ENCODE results near the gene ZNF467. TPM values are rescaled to one million over a fixed set of nuclear protein-coding genes. Genes with fewer than 3 reads are reported as not detected.

The ZNF467 gene
- total and polyA plus RNA-seq, 2 of the 8 experiments (the other 6 are each of a cell fraction or from before 2014, with no cell fraction given): 0.50 to 0.51 TPM

- Histone ChIP-seq H3K79me2 (ENCODE audit: control insufficient read depth in 1 of 2, insufficient read depth in 2 of 2, low read length in 2 of 2) (no peaks in the 10 kb centered on the region), H4K8ac (ENCODE audit: extremely low read depth, insufficient read depth, low read length) (no peak overlapping the region), H3K23me2 (ENCODE audit: low read depth, low read length) (peaks cover 9% of the 10 kb centered on the region; the same call in 1 of the 2 replicates), H4K20me1 (replicated peaks in 1 of 2; ENCODE audit: control insufficient read depth in 1 of 2, insufficient read depth in 2 of 2, low read length in 2 of 2) (peaks cover 0 to 2% of the 10 kb centered on the region in 2 experiments), H3K27ac (ENCODE audit: low read depth, low read length) (no peak overlapping the region), H3K36me3 (ENCODE audit: control insufficient read depth in 2 of 4, insufficient read depth in 4 of 4, low read length in 3 of 4) (no peaks in the 10 kb centered on the region), H3K4me3 (ENCODE audit: extremely low read depth in 1 of 4, insufficient read depth in 2 of 4, low read depth in 3 of 4, low read length in 4 of 4) (no peak overlapping the region), H3K18ac (ENCODE audit: extremely low read depth, low read length) (no peak overlapping the region), H2BK15ac (ENCODE audit: low read length) (no peak overlapping the region), H3K9me3 (ENCODE audit: insufficient read depth in 2 of 2, low read depth in 1 of 2, low read length in 1 of 2) (no peaks in the 10 kb centered on the region), H3K56ac (replicated peaks; ENCODE audit: insufficient read length, low read depth, low read length) (no peak overlapping the region), H3K9ac (replicated peaks in 1 of 4; ENCODE audit: extremely low read depth in 1 of 4, low read depth in 3 of 4, low read length in 3 of 4) (no peak overlapping the region), H2BK20ac (ENCODE audit: low read length) (no peak overlapping the region), H3K4ac (replicated peaks; ENCODE audit: insufficient read length, low read depth, low read length) (no peak overlapping the region), H3K27me3 (replicated peaks in 1 of 4; ENCODE audit: control insufficient read depth in 3 of 4, extremely low read depth in 1 of 4, insufficient read depth in 3 of 4, low read length in 3 of 4) (no peaks in the 10 kb centered on the region), H2BK12ac (ENCODE audit: low read depth, low read length) (no peak overlapping the region), H2BK120ac (replicated peaks; ENCODE audit: low read depth, low read length) (no peak overlapping the region), H3K79me1 (ENCODE audit: low read depth, low read length) (no peaks in the 10 kb centered on the region), H2AK5ac (ENCODE audit: low read depth, low read length) (no peak overlapping the region), H2BK5ac (ENCODE audit: low read depth, low read length) (no peak overlapping the region), H3K14ac (ENCODE audit: insufficient read length) (no peak overlapping the region), H3K23ac (ENCODE audit: insufficient read length) (no peak overlapping the region), H3K4me1 (replicated peaks in 1 of 4; ENCODE audit: control insufficient read depth in 3 of 4, insufficient read depth in 4 of 4, low read length in 3 of 4) (no peaks in the 10 kb centered on the region), H3K4me2 (ENCODE audit: insufficient read depth in 1 of 2, low read depth in 2 of 2, low read length in 2 of 2) (no peak overlapping the region), H2AFZ (ENCODE audit: low read length) (no peak overlapping the region), H4K91ac (replicated peaks; ENCODE audit: insufficient read length, low read length) (no peak overlapping the region), H4K5ac (ENCODE audit: insufficient read length, low read depth, low read length) (no peak overlapping the region)
- ChIA-PET CTCF (ENCODE audit: partially characterized antibody) (interaction anchor here (1.0 to 10.3 kb wide), 13 partner anchors 8 to 86 kb away, joined by 3 to 107 read pairs (median 15); no protein-coding TSS in a partner anchor), POLR2A (ENCODE audit: partially characterized antibody) (interaction anchor here (1.2 to 1.7 kb wide), 3 partner anchors 12 to 40 kb away, joined by 3 to 5 read pairs (median 4); partner anchors contain the start of gene ZNF862)
- WGBS, 2 experiments (ENCODE audit: extremely low coverage in 1 of 2, insufficient coverage in 1 of 2, insufficient read length in 1 of 2, insufficient replicate concordance in 2 of 2, low coverage in 1 of 2, low lambda C conversion rate in 2 of 2, missing lambda C conversion rate in 1 of 2): 74% methylated on average over 4 of the region's 7 CpGs; no CpG with 5 or more reads in 1 of the 2 experiments
- FAIRE-seq (no peak), DNase-seq (ENCODE audit: low read depth in 1 of 2, low spot score in 2 of 2) (no peak)
- no peak for TF ChIP-seq SAP30 (IDR thresholded peaks at IDR 0.05; ENCODE audit: insufficient read depth, insufficient replicate concordance, low read length)
- no peak for TF ChIP-seq POLR2A (IDR thresholded peaks at IDR 0.05; ENCODE audit: control extremely low read depth in 1 of 2, low read depth in 2 of 2, low read length in 2 of 2)
- TF ChIP-seq BRCA1 (IDR thresholded peaks at IDR 0.05; ENCODE audit: low read depth, low read length): no peak
- no peak for TF ChIP-seq BCL11A (IDR thresholded peaks at IDR 0.05; ENCODE audit: low read depth in 2 of 2, low read length in 2 of 2)
- TF ChIP-seq SRF (IDR thresholded peaks at IDR 0.05; ENCODE audit: low read depth, low read length): no peak
- no peak for TF ChIP-seq SUZ12 (IDR thresholded peaks at IDR 0.05; ENCODE audit: low read length)
- no peak for TF ChIP-seq TCF12 (IDR thresholded peaks at IDR 0.05; ENCODE audit: low read depth, low read length)
- TF ChIP-seq SP2 (IDR thresholded peaks at IDR 0.05; ENCODE audit: low read length): no peak
- no peak for TF ChIP-seq TAF7 (optimal IDR thresholded peaks at IDR 0.05; ENCODE audit: borderline replicate concordance, low read depth, low read length)
- TF ChIP-seq USF2 (IDR thresholded peaks at IDR 0.05; ENCODE audit: low read length): no peak
- no peak for TF ChIP-seq JUND (IDR thresholded peaks at IDR 0.05; ENCODE audit: low read length)
Measured at GRCh38 chr7:149797771-149798170, 24.4 kb upstream of the ZNF467 start.

Data from H1 (cell line).